ENCODE results near the gene FBXW7.

The FBXW7 gene

GRCh38 chr4:152323221-152323620, 212.7 kb downstream of the FBXW7 start:
- DNase-seq, result no peak
- in situ Hi-C loops (cut with MboI; ENCODE audit: low pct_unique_long_range_greater_than_20kb, low sequenced_read_pairs), result no loop called here

- in situ Hi-C loops (cut with MboI; ENCODE audit: low pct_unique_long_range_greater_than_20kb, low sequenced_read_pairs), result no loop called here
- no peak for DNase-seq
These were observed 213.2 kb downstream of the FBXW7 start for GRCh38 chr4:152322656-152323055.

DNA sequence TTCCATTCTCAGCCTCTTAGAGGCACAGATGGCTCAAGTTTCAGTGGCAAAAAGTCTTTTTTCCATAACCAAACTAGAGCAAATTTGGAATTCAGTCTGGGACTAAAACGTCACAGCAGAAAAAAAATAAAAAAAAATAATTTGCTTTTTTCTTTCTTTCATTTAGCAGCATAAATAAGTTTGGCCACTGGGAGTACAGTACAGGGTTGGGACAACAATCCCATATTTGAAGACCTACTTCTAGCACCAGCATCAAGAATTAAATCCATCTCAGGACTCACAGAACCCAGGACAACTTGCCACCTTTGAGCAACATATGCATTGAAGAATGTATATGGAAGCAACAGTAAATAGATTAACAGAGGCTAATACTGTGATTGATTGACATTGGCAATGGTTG, 214.0 kb downstream of the FBXW7 start:
- DNase-seq, result no peak
- in situ Hi-C loops (cut with MboI; ENCODE audit: low pct_unique_long_range_greater_than_20kb, low sequenced_read_pairs), result no loop called here

GRCh38 chr4:152321398-152321797, 214.5 kb downstream of the FBXW7 start:
- in situ Hi-C loops (cut with MboI; ENCODE audit: low pct_unique_long_range_greater_than_20kb, low sequenced_read_pairs), result no loop called here
- DNase-seq, result no peak

- in situ Hi-C loops (cut with MboI; ENCODE audit: low pct_unique_long_range_greater_than_20kb, low sequenced_read_pairs), result no loop called here
- DNase-seq, result no peak
These were observed 218.9 kb downstream of the FBXW7 start for GRCh38 chr4:152316969-152317368.

DNA sequence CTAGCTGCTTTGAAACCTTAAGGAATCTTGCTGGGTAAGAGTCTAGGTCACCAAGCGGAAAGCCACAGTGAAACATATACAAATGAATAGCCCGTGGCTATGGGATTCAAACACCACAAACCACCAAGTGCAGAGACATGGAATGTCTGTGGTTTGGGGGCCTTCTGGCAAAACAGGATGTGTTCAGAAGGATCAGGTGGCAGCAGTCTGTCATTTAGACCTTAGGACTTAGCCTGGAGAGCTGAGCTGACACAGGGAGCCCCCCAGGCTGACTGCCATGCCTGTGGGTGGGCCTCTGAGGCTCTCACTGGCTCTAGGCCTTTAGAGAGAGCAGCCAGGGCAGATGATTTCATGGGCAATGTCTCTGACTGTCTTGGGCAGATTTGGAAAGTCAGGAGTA, 225.6 kb downstream of the FBXW7 start:
- DNase-seq, result peak; percentile 20
- in situ Hi-C loops (cut with MboI; ENCODE audit: low pct_unique_long_range_greater_than_20kb, low sequenced_read_pairs), result no loop called here

DNA sequence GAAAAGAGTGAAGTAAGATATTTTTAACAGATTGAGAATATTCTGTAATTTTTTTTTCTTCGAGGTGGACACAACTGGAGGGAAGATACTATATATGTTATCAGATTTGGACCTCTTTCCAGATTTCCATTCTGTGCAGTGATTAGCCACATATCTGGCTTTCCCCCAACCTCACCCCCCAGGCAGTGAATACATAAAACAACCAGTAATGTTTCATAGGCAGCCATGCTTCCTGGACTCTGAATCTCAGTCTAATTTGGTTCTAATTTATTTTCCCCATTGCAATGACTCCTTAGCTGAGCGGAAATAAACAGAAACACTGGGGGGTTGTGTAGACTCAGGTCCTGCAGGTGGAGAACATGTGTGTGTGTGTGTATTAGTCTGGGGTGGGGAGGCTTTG, 226.5 kb downstream of the FBXW7 start:
- in situ Hi-C loops (cut with MboI; ENCODE audit: low pct_unique_long_range_greater_than_20kb, low sequenced_read_pairs), result no loop called here
- DNase-seq, result no peak

- in situ Hi-C loops (cut with MboI; ENCODE audit: low pct_unique_long_range_greater_than_20kb, low sequenced_read_pairs), result no loop called here
- no peak for DNase-seq
These were observed 226.9 kb downstream of the FBXW7 start for GRCh38 chr4:152308951-152309350.

DNA sequence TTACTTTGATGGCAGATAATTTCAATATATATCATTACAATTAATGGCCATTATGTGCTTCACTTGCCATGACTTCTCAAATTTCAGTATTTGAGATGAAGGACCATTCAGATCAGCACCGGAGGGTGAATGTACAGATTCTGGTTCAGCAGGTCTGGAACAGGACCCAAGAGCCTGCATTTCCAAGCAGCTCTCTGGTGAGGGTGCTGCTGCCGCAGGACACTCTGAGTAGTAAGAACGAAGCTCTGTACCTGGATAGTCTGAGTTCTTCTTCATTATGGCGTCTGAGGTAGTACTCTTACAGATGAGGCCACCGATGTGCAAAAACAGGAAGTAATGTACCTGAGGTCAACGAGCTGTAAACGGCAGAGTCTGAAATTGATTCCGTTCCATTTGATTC, 228.2 kb downstream of the FBXW7 start:
- no peak for DNase-seq

DNA sequence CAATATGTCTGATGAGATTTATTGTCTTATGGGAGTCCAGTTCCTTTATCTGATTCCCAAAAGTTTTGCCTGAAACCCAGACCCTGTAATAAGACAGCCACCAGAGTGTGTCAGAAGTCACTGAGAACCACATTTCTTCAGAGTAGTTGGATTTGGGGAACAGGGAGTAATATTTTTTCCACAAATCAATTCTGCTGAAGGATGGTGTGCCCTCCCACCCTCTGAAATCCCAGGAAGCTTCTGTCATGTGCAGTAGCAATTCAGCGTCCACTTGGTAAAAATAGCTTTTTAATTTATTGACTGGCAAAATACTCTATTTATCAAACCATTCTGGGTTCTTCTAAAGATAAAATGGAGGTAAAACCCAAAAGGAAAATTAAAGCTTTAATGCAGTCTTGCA, 229.4 kb downstream of the FBXW7 start:
- in situ Hi-C loops (cut with MboI; ENCODE audit: low pct_unique_long_range_greater_than_20kb, low sequenced_read_pairs), result no loop called here
- DNase-seq, result no peak

More for the DNA sequence above, 228.2 kb downstream of the FBXW7 start:
- in situ Hi-C loops (cut with MboI; ENCODE audit: low pct_unique_long_range_greater_than_20kb, low sequenced_read_pairs), result no loop called here

DNA sequence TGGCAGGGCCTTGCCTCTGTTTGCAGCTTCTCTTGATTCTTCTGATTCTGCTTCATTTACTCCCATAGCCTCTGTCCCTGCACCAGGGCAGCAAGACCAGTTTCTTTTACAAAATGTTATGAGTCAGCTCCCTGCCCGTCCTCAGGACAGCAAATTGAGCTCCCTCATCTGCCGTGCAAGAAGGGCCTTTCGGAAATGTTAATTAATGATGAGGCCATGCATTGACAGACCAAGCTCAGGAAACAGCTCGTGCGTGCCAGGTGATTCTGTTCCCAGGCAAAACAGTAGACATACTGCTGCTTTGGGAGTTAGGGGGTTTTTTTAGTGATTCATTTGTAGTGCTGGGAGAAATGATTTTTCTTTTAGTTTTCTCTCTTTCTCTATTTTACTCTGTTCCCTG, 231.7 kb downstream of the FBXW7 start:
- in situ Hi-C loops (cut with MboI; ENCODE audit: low pct_unique_long_range_greater_than_20kb, low sequenced_read_pairs), result no loop called here
- DNase-seq, result no peak

- in situ Hi-C loops (cut with MboI; ENCODE audit: low pct_unique_long_range_greater_than_20kb, low sequenced_read_pairs), result no loop called here
- DNase-seq, result no peak
These were observed 234.5 kb downstream of the FBXW7 start for GRCh38 chr4:152301381-152301780.

DNA sequence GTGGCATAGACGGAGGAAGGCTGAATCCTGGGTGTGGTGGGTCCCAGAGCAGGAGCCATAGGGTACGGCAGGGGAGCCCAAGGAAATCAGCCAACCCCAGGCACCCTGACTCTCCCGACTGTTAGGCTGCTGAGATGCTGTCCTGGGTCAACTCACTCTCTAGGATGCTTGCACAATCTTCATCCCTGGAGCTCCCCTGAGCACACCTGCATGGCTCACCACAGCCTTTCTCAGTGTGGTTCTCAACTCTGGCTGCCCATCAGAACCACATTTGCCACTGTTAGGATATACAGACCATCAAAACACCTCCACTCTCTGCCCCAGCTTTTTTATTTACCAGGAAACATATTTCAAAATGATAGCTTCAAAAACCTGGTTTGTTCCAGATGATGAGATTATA, 236.3 kb downstream of the FBXW7 start:
- DNase-seq, result no peak
- in situ Hi-C loops (cut with MboI; ENCODE audit: low pct_unique_long_range_greater_than_20kb, low sequenced_read_pairs), result no loop called here

DNA sequence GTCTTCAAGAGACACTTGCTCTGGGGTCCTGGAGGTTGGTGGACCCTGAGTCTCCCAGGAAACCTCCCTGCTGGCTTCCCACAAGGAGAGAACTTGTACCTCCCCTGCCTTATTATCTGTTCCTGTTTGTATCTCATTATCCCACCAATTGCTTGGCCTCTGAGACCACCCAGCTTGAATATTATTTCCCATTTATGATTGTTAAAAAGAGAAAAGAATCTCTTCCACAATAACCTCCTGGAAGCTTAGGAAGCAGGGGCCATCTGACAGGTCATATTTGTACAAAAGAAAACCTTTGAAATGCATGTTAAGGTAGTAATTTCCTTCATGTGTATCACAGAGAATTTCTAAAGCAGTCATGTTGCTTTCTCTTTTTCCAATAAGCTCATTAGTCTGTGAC, 239.5 kb downstream of the FBXW7 start:
- DNase-seq, result no peak
- in situ Hi-C loops (cut with MboI; ENCODE audit: low pct_unique_long_range_greater_than_20kb, low sequenced_read_pairs), result no loop called here

- no peak for DNase-seq
- in situ Hi-C loops (cut with MboI; ENCODE audit: low pct_unique_long_range_greater_than_20kb, low sequenced_read_pairs), result no loop called here
These were observed 241.1 kb downstream of the FBXW7 start for GRCh38 chr4:152294765-152295164.

GRCh38 chr4:152294331-152294730, 241.6 kb downstream of the FBXW7 start:
- DNase-seq, result no peak
- in situ Hi-C loops (cut with MboI; ENCODE audit: low pct_unique_long_range_greater_than_20kb, low sequenced_read_pairs), result no loop called here

DNA sequence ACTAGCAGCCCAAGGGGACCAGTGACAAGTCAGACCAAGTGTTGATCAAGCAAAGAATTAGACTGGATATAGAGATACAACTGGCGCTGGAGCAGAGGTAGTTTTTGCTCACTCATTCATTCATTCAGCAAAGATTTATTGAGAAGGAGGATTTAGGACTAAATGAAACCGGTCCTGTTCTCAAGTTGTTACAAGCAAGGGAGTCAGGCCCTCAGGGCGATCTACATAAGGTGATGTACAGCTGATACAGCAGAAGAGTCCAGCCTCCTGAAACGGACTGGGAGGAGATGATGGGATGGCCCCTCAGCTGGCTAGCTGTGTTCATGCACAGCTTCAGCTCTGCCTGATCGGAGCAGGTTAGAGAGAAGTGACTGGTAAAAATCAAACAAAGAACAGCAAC, 242.4 kb downstream of the FBXW7 start:
- DNase-seq, result no peak
- in situ Hi-C loops (cut with MboI; ENCODE audit: low pct_unique_long_range_greater_than_20kb, low sequenced_read_pairs), result no loop called here

- no peak for DNase-seq
- in situ Hi-C loops (cut with MboI; ENCODE audit: low pct_unique_long_range_greater_than_20kb, low sequenced_read_pairs), result no loop called here
These were observed 245.4 kb downstream of the FBXW7 start for GRCh38 chr4:152290366-152290921.

GRCh38 chr4:152289941-152290340, 246.0 kb downstream of the FBXW7 start:
- in situ Hi-C loops (cut with MboI; ENCODE audit: low pct_unique_long_range_greater_than_20kb, low sequenced_read_pairs), result no loop called here
- no peak for DNase-seq

GRCh38 chr4:152289541-152289940, 246.4 kb downstream of the FBXW7 start:
- DNase-seq, result no peak
- in situ Hi-C loops (cut with MboI; ENCODE audit: low pct_unique_long_range_greater_than_20kb, low sequenced_read_pairs), result no loop called here

DNA sequence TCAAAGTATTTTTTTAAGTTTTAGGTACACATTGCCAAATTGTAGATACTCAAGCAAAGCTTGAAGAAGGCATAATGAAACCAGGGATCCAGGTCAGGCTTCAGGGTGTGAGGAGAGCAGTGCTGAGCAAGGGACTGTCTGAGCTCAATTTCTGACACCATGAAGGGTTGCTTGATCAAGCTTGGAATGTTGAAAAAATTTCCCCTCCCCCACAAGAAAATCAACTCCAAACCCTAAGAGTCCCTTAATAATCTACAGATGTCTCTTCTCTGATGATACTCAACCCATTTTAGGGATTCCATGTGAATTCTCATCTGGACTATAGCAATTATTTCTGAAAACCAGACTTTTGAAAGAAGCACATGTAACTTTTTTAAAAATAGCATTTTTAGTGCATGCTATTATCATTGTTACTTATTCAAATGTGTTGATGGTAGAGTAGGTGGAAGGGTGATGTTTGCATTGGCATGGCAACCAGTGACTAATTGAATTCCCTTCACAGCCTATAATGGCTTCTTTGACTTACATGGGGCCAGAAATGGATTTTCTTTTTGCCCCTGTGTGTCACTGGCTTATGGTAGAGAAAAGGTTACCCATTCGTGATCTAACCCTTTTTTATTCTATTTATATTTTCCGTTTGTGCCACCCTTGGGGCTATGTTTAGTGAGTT, 252.0 kb downstream of the FBXW7 start:
- in situ Hi-C loops (cut with MboI; ENCODE audit: low pct_unique_long_range_greater_than_20kb, low sequenced_read_pairs), result no loop called here
- DNase-seq, result no peak

Measured in KBM-7 (cell line).